Measurements from ENCODE around the gene CCNL2. TPM values are rescaled to one million over a fixed set of nuclear protein-coding genes. Genes with fewer than 3 reads are reported as not detected.
A peak's percentile ranks its signal among the peaks of the same experiment; 100 is the strongest.
"Not testable (repeated sequence)": the region's sequence is repeated elsewhere in the genome, so short reads cannot be mapped to it uniquely, and the experiment has no call there.

The CCNL2 gene
- total RNA-seq, 2 experiments from 2014 or later = 86.3 to 92.4 TPM

- H3K4me1 Mint-ChIP-seq (ENCODE audit: low read depth) = peaks cover 17% of the 10 kb centered on the region
- peaks cover 13% of the 10 kb centered on the region for H3K27me3 Mint-ChIP-seq
- ChIA-PET POLR2A (interaction anchor here (2.5 kb wide), 1 partner anchor 12 kb away, joined by 10 read pairs; the partner anchor contains the start of gene MRPL20), CTCF (no interaction called here)
- no peak overlapping the region for H3K4me3 Mint-ChIP-seq
- DNase-seq (no peak), ATAC-seq (peak; percentile 56)
- intact Hi-C loops (cut with micrococcal nuclease) = no loop called here
- TF ChIP-seq, protein P1, sequence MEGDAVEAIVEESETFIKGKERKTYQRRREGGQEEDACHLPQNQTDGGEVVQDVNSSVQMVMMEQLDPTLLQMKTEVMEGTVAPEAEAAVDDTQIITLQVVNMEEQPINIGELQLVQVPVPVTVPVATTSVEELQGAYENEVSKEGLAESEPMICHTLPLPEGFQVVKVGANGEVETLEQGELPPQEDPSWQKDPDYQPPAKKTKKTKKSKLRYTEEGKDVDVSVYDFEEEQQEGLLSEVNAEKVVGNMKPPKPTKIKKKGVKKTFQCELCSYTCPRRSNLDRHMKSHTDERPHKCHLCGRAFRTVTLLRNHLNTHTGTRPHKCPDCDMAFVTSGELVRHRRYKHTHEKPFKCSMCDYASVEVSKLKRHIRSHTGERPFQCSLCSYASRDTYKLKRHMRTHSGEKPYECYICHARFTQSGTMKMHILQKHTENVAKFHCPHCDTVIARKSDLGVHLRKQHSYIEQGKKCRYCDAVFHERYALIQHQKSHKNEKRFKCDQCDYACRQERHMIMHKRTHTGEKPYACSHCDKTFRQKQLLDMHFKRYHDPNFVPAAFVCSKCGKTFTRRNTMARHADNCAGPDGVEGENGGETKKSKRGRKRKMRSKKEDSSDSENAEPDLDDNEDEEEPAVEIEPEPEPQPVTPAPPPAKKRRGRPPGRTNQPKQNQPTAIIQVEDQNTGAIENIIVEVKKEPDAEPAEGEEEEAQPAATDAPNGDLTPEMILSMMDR (IDR thresholded peaks at IDR 0.05) = no peak
- H3K36me3 Mint-ChIP-seq (ENCODE audit: low read depth) = no peaks in the 10 kb centered on the region
- H3K27ac Mint-ChIP-seq = no peak overlapping the region
- no peaks in the 10 kb centered on the region for H3K9me3 Mint-ChIP-seq
These were observed 20.9 kb upstream of the CCNL2 start for GRCh38 chr1:1419813-1420653.

GRCh38 chr1:1419363-1419812 lies 20.3 kb upstream of the CCNL2 start:
- no peak overlapping the region for H3K27ac Mint-ChIP-seq
- POLR2A ChIA-PET = interaction anchor here (1.4 to 2.5 kb wide), 2 partner anchors 12 kb away, joined by 6 to 10 read pairs; partner anchors contain the start of gene MRPL20

DNA sequence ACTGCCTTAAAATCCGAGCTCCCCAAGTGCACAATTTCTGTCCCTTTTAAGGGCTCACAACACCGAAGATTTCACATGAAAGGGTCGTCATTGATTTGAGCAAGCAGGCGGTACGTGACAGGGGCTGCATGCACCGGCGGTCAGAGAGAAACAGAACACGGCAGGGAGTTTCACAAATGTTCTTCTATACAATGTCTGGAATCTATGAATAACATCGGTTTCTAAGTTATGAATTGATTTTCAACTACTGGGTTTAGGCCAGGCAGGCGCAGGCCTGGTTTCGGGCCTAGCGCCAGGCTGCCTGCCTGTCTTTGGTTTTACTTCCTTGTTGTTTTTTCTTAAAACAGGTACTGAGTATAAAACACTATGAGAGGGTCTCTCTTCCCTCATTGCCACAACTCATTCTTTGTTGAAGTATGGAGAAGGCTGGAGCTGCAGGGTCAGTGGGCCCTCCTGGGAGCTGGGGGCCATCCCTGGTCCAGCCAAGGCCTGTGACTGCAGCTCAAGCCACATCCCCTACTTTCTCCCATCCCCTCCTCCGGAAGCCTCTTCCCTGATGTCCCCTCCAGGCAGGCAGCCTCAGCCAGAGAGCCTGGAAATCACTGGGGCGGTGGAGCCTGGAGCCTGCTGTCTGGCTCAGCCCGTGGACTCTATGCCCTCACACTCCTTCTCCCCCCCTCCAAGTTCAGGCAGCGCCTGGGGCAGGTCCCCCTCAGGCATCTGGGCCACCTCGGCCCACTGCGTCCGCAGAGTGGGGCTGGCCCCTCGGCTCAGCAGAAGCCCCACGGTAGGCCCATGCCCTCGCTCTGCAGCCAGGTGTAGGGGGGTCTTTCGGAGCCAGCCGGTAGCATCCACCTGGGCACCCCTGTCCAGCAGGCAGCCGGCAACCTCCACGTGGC lies 19.6 kb upstream of the CCNL2 start:
- peaks cover 17% of the 10 kb centered on the region for H3K4me1 Mint-ChIP-seq (ENCODE audit: low read depth)

More at GRCh38 chr1:1419363-1419812, 20.3 kb upstream of the CCNL2 start:
- DNase-seq (no peak), ATAC-seq (no peak)
- Mint-ChIP-seq H3K4me3 (no peak overlapping the region), H3K4me1 (ENCODE audit: low read depth) (peaks cover 17% of the 10 kb centered on the region), H3K27me3 (peaks cover 11% of the 10 kb centered on the region), H3K9me3 (no peaks in the 10 kb centered on the region), H3K36me3 (ENCODE audit: low read depth) (no peaks in the 10 kb centered on the region)
- TF ChIP-seq, protein P1 (IDR thresholded peaks at IDR 0.05) = no peak
- CTCF ChIA-PET = no interaction called here
- intact Hi-C loops (cut with micrococcal nuclease) = no loop called here

DNA sequence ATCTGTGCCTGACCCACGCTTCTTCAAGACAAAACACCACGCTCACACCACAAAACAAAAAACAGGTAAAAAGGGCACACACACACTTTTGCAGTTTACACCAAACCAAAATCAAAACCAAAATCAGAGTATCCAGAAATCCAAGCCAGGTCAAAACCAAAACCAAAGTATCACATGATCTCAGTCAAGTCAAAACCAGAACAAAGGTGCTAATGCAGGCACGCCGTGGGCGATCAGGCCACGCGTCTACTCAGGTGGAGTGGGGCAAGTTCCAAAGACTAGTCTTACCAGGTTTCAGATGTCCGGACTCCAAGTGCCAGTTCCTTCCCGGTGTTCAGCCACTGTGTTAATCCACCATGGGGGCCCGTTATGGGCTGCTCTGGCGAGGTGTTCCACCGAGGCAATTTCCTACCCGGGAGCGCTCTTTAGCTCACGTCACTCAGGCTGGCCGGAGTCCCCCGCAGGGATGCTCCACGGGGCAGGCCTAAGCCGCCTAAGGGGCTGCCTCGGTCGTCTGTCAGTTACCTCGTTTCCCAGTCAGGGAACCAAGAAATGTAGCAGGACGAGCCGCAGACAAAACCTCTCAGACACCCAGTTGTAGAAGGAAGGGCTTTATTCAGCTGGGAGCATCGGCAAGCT lies 18.8 kb upstream of the CCNL2 start:
- H3K27me3 Mint-ChIP-seq; H3K36me3 Mint-ChIP-seq (ENCODE audit: low read depth); ATAC-seq; CTCF ChIA-PET; DNase-seq; intact Hi-C loops (cut with micrococcal nuclease); H3K4me3 Mint-ChIP-seq; H3K9me3 Mint-ChIP-seq; H3K27ac Mint-ChIP-seq: not testable (repeated sequence)
- POLR2A ChIA-PET = interaction anchor here (1.4 kb wide), 1 partner anchor 10 kb away, joined by 6 read pairs; the partner anchor contains the start of gene MRPL20
- peaks cover 14% of the 10 kb centered on the region for H3K4me1 Mint-ChIP-seq (ENCODE audit: low read depth)

More for the DNA sequence above, 19.6 kb upstream of the CCNL2 start:
- Mint-ChIP-seq H3K36me3 (ENCODE audit: low read depth) (no peaks in the 10 kb centered on the region), H3K27me3 (peaks cover 11% of the 10 kb centered on the region), H3K9me3 (no peaks in the 10 kb centered on the region), H3K4me3 (no peak overlapping the region), H3K27ac (no peak overlapping the region)
- intact Hi-C loops (cut with micrococcal nuclease) = no loop called here
- ChIA-PET CTCF (no interaction called here), POLR2A (interaction anchor here (1.4 kb wide), 1 partner anchor 11 kb away, joined by 6 read pairs; the partner anchor contains the start of gene MRPL20)
- DNase-seq (no peak), ATAC-seq (no peak)
- TF ChIP-seq, protein P1 (IDR thresholded peaks at IDR 0.05) = no peak

DNA sequence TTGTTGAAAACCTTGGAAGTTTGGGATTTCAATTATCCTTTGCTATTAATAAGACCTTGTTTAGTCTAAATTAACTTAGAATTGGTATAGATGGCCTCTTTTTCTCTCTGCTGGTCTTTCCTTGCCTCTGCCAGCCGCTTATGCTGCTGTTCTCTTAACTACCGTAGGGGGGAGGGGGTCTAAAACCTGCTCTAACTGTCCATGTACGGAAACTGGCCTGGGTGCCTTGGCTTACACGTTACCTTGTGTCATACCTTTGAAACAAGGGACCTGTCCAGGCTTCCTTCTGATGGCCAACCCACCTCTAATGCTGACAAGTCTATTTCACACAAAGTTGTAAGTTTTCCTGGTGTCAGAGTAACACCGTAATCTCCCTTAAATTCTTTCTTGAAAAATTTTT lies 18.3 kb upstream of the CCNL2 start:
- H3K4me3 Mint-ChIP-seq; H3K36me3 Mint-ChIP-seq (ENCODE audit: low read depth); ATAC-seq; DNase-seq; H3K4me1 Mint-ChIP-seq (ENCODE audit: low read depth); intact Hi-C loops (cut with micrococcal nuclease); POLR2A ChIA-PET; H3K27ac Mint-ChIP-seq; CTCF ChIA-PET; H3K9me3 Mint-ChIP-seq; H3K27me3 Mint-ChIP-seq: not testable (repeated sequence)

Data from activated CD8-positive, alpha-beta T cell treated with anti-CD3 and anti-CD28 coated beads for 36 hours (primary cell).